Esophagus squamous epithelium (tissue), 5 donors: Measurements from ENCODE around the gene ROR2. TPM values are rescaled to one million over a fixed set of nuclear protein-coding genes. Genes with fewer than 3 reads are reported as not detected.
A peak's percentile ranks its signal among the peaks of the same experiment; 100 is the strongest.

Experiments
- DNase-seq: peaks from one replicate; lab custom pipeline; 2025; lab: John Stamatoyannopoulos, UW
- H3K27ac ChIP-seq, 4 donors: fragments of 200-600 bp; sonication (generic); one replicate each; pipeline ENCODE4 v1.5.1; 2016 to 2019; ENCODE audit warnings: mild to moderate bottlenecking in 1 of 4
- H3K27me3 ChIP-seq, 4 donors: fragments of 200-600 bp; sonication (generic); 1 replicate in 3 of 4; 2 replicates in 1 of 4; pipeline versions ENCODE4 v1.5.1 to v1.6.0; 2017 to 2021; ENCODE audit warnings: antibody characterized with exemption in 1 of 4
- H3K36me3 ChIP-seq, 3 donors: fragments of 200-600 bp; sonication (generic); one replicate each; pipeline ENCODE4 v1.5.1; 2016 to 2019
- H3K4me1 ChIP-seq, 3 donors: fragments of 200-600 bp; sonication (generic); one replicate each; pipeline ENCODE4 v1.5.1; 2017 to 2019
- H3K4me3 ChIP-seq, 4 donors: fragments of 200-600 bp; sonication (generic); 1 replicate in 3 of 4; 2 replicates in 1 of 4; pipeline ENCODE4 v1.5.1; 2016 to 2019; ENCODE audit warnings: mild to moderate bottlenecking in 2 of 4, moderate library complexity in 1 of 4
- H3K9me3 ChIP-seq, 3 donors: fragments of 200-600 bp; sonication (generic); one replicate each; pipeline ENCODE4 v1.5.1; 2016 to 2019
- POLR2A ChIP-seq, 4 donors: fragments of 450-650 bp; IDR thresholded peaks; one replicate each; pipeline ENCODE4 v1.6.1; 2017; ENCODE audit warnings: antibody characterized with exemption in 4 of 4, mild to moderate bottlenecking in 4 of 4, moderate library complexity in 3 of 4
- WGBS, 2 donors: methylation state at CpG; one replicate each; pipeline ENCODE4 v1.1.5; 2018; 5-methylcytosine and 5-hydroxymethylcytosine counted together
- intact Hi-C: fragments of 100-400 bp; cut with DNase I; formaldehyde crosslinking; loops from one replicate; pipeline ENCODE4 v1.15.0; 2022
- total RNA-seq, 4 donors: library from RNA; depleted of rRNA; stranded (reverse); fragments of >200 nt; gene quantifications; one replicate each; pipeline ENCODE4 v1.1.0, GENCODE V29; 2016
- TF ChIP-seq, protein P1 (sequence below), 6 experiments: fragments of 450-650 bp in 4 of 6; fragments of 200-600 bp in 2 of 6; sonication (generic) in 2 of 6; IDR thresholded peaks; one replicate each; pipeline ENCODE4 v1.5.1; 2016 to 2019; ENCODE audit warnings: antibody characterized with exemption in 6 of 6, mild to moderate bottlenecking in 4 of 6, moderate library complexity in 4 of 6
- donor health status: DM: yes; HTN: yes; CAD: no.

Gene ROR2
- total RNA-seq, 4 donors from 2014 or later, result 0.68 to 12.6 (median 3.7) TPM

DNA sequence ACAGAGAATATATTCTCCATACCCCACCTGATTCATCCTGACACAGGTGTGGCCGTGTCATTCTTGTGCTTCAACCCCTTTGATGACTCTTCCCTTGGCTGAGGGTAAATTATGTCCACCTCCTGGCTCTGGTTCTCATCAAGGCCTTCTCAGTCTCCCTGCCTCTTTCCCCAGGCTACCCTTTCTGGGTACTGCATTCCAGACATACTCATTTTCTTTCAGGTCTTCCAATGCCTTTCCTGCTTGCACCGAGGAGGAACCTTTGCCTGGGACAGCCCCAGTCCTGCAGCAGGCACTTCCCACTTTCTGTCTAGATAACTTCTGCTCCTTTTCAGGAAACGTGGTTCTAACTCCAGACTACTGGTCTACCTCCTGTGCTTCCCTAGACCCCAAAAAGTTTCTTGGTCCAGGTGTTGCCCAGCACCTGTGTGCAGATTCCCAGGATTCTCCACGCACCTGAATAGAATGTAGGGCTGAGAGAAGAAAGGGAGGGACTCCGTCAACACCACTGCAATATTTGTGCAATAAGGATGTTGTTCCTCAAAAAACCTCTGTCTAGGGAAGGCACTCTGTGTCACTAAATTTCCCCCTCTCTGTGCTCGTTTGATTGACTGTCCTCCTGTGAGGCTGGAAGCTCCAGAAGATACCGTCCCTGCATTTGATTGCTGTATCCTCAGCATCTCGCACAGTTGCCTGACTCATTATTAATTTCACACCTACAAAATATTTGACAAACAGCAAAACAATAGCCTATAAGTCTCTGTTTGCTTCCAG lies 271.0 kb downstream of the ROR2 start:
- TF ChIP-seq POLR2A (IDR thresholded peaks at IDR 0.05), result no peak
- TF ChIP-seq, protein P1, sequence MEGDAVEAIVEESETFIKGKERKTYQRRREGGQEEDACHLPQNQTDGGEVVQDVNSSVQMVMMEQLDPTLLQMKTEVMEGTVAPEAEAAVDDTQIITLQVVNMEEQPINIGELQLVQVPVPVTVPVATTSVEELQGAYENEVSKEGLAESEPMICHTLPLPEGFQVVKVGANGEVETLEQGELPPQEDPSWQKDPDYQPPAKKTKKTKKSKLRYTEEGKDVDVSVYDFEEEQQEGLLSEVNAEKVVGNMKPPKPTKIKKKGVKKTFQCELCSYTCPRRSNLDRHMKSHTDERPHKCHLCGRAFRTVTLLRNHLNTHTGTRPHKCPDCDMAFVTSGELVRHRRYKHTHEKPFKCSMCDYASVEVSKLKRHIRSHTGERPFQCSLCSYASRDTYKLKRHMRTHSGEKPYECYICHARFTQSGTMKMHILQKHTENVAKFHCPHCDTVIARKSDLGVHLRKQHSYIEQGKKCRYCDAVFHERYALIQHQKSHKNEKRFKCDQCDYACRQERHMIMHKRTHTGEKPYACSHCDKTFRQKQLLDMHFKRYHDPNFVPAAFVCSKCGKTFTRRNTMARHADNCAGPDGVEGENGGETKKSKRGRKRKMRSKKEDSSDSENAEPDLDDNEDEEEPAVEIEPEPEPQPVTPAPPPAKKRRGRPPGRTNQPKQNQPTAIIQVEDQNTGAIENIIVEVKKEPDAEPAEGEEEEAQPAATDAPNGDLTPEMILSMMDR (IDR thresholded peaks at IDR 0.05), result no peak
- Histone ChIP-seq H3K9me3 (no peaks in the 10 kb centered on the region), H3K4me1 (peaks cover 0 to 7% (median 0%) of the 10 kb centered on the region in 3 donors), H3K4me3 (no peak overlapping the region), H3K27ac (no peak overlapping the region), H3K27me3 (peaks cover 0 to 37% (median 0%) of the 10 kb centered on the region in 4 donors), H3K36me3 (no peaks in the 10 kb centered on the region)
- no peak for DNase-seq
- 70% methylated on average over 8 of the region's 8 CpGs for WGBS, 2 donors
- intact Hi-C loops, result no loop called here

DNA sequence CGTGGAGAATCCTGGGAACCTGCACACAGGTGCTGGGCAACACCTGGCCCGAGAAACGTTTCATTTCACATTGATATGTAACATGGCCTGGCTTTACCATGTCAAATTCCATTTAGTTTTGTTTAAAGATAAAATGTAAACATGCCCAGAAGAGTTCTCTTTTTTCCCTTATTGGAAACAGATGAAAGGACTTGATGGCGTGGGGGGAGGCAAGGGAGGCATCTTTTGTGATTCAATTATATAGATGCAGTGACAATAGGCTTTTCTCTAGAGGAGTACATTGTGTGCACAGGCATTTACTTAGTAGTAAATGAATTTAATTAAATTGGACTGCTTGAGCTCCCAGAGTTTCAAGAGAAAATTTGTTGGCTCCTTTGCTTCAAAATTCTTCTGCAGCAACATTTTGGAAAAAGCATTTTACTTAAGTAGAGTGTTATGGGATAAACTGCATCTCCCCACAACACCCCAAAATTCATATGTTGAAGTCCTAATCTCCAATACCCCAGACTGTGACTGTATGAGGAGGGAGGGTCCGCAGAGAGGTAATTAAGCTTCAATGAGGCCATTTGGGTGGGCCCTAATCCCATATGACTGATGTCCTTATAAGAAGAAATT lies 272.1 kb downstream of the ROR2 start:
- intact Hi-C loops, result no loop called here
- no peak for TF ChIP-seq POLR2A (IDR thresholded peaks at IDR 0.05)
- TF ChIP-seq, protein P1 (IDR thresholded peaks at IDR 0.05), result no peak
- Histone ChIP-seq H3K36me3 (no peaks in the 10 kb centered on the region), H3K9me3 (no peaks in the 10 kb centered on the region), H3K4me3 (no peak overlapping the region), H3K4me1 (peaks cover 0 to 7% (median 0%) of the 10 kb centered on the region in 3 donors), H3K27ac (no peak overlapping the region), H3K27me3 (peaks cover 0 to 34% (median 0%) of the 10 kb centered on the region in 4 donors)
- no peak for DNase-seq
- WGBS, 2 donors, result 47 to 49% methylated on average over 5 of the region's 5 CpGs

DNA sequence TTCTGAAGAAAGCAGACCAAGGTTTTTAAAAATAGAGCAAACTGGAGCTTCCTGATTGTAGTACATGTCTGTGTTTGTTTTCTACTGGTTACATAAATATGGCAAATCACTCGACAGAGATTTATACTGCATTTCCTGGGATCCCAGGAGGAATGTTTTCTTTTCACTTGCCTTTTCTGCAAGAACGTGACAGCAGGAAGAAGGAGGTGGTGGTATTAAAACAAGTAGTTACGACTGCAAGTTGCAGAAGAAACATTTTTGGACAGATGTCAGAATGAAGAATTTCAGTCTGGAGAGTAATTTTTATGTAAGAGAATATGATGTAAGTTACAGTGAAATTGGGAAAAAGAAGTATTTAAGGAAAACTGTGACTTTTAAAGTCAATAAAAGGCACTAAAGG lies 272.7 kb downstream of the ROR2 start:
- Histone ChIP-seq H3K36me3 (no peaks in the 10 kb centered on the region), H3K4me3 (no peak overlapping the region), H3K4me1 (peaks cover 0 to 7% (median 0%) of the 10 kb centered on the region in 3 donors), H3K9me3 (no peaks in the 10 kb centered on the region), H3K27ac (no peak overlapping the region), H3K27me3 (peaks cover 0 to 30% (median 0%) of the 10 kb centered on the region in 4 donors)
- 28 to 42% methylated on average over 3 of the region's 3 CpGs for WGBS, 2 donors
- TF ChIP-seq, protein P1 (IDR thresholded peaks at IDR 0.05), result no peak
- no peak for TF ChIP-seq POLR2A (IDR thresholded peaks at IDR 0.05)
- no peak for DNase-seq
- intact Hi-C loops, result no loop called here

DNA sequence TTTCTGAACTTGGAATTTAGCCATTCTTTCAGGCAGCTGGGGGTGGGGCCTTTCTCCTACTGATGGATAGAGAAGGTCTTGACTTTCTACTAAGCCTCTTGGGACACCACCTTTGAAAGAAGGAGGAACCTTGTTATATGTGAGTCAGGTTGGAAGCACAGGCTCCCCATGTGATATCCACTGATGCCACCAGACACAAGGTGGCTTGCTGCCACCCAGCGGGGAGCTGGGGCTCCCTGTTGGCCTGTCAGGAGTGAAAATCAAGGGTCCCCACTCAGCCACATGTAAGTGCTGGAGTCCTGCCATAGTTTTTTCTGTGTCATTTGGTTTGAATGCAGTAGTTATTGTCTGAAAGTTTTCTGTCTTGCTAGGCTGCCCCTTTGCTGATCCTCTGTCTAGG lies 274.0 kb downstream of the ROR2 start:
- TF ChIP-seq, protein P1 (IDR thresholded peaks at IDR 0.05), result peak in 1 of 6 experiments; percentile 20
- no peak for TF ChIP-seq POLR2A (IDR thresholded peaks at IDR 0.05)
- no peak overlapping the region for H3K4me3 ChIP-seq
- no peaks in the 10 kb centered on the region for H3K9me3 ChIP-seq
- H3K27ac ChIP-seq, result no peak overlapping the region
- no peaks in the 10 kb centered on the region for H3K36me3 ChIP-seq
- no peaks in the 10 kb centered on the region for H3K4me1 ChIP-seq
- 56 to 100% methylated on average over 1 of the region's 1 CpG for WGBS, 2 donors
- no peak for DNase-seq
- intact Hi-C loops, result no loop called here
- peaks cover 0 to 23% (median 0%) of the 10 kb centered on the region in 4 donors for H3K27me3 ChIP-seq

DNA sequence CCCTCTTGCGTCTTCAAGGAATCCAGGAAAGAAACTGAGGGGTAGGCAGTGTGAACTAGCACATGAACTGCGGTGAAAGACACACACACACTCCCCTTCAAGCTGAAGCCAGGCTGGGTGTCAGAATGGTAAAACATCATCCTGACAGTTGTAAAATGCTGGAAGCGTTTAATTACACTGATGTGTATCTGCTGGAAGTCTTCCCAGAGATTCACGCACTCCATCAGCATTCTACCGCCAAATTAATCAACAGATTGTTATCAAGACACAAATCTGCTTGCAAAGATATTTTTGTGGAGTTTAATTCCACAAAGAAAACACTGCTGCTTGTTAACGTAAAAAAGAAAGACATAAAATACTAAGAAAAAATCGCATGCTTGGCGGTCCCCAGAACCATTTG lies 285.4 kb downstream of the ROR2 start:
- H3K9me3 ChIP-seq, result no peaks in the 10 kb centered on the region
- no peak for DNase-seq
- H3K27me3 ChIP-seq, result peaks cover 0 to 10% (median 0%) of the 10 kb centered on the region in 4 donors
- no peaks in the 10 kb centered on the region for H3K36me3 ChIP-seq
- 74 to 83% methylated on average over 8 of the region's 8 CpGs for WGBS, 2 donors
- intact Hi-C loops, result no loop called here
- H3K4me1 ChIP-seq, result no peaks in the 10 kb centered on the region
- H3K4me3 ChIP-seq, result no peak overlapping the region
- no peak overlapping the region for H3K27ac ChIP-seq
- TF ChIP-seq, protein P1 (IDR thresholded peaks at IDR 0.05), result no peak
- TF ChIP-seq POLR2A (IDR thresholded peaks at IDR 0.05), result no peak
